Activated T-cell treated with anti-CD3 and anti-CD28 coated beads, Interleukin-2, amount 50 U/mL, for 24 hours (primary cell): ENCODE results near the gene RGS3.
A peak's percentile ranks its signal among the peaks of the same experiment; 100 is the strongest.

Source experiments
- DNase-seq: peaks from one replicate; pipeline ENCODE4 v3.0.0-alpha.2; 2020
- H3K27ac Mint-ChIP-seq: 2 replicates; pipeline ENCODE4 v1.8.0; 2020; ENCODE audit warnings: mild to moderate bottlenecking, mixed read lengths
- H3K27me3 Mint-ChIP-seq: 2 replicates; pipeline ENCODE4 v1.8.0; 2020; ENCODE audit warnings: mixed read lengths
- H3K36me3 Mint-ChIP-seq: 2 replicates; pipeline ENCODE4 v1.8.0; 2020; ENCODE audit warnings: low read depth, mixed read lengths
- H3K4me1 Mint-ChIP-seq: 2 replicates; pipeline ENCODE4 v1.8.0; 2020; ENCODE audit warnings: low read depth, mixed read lengths
- H3K4me3 Mint-ChIP-seq: 2 replicates; pipeline ENCODE4 v1.8.0; 2020; ENCODE audit warnings: mild to moderate bottlenecking, moderate library complexity, mixed read lengths
- H3K9me3 Mint-ChIP-seq: 2 replicates; pipeline ENCODE4 v1.8.0; 2020; ENCODE audit warnings: mixed read lengths

Gene RGS3

DNA sequence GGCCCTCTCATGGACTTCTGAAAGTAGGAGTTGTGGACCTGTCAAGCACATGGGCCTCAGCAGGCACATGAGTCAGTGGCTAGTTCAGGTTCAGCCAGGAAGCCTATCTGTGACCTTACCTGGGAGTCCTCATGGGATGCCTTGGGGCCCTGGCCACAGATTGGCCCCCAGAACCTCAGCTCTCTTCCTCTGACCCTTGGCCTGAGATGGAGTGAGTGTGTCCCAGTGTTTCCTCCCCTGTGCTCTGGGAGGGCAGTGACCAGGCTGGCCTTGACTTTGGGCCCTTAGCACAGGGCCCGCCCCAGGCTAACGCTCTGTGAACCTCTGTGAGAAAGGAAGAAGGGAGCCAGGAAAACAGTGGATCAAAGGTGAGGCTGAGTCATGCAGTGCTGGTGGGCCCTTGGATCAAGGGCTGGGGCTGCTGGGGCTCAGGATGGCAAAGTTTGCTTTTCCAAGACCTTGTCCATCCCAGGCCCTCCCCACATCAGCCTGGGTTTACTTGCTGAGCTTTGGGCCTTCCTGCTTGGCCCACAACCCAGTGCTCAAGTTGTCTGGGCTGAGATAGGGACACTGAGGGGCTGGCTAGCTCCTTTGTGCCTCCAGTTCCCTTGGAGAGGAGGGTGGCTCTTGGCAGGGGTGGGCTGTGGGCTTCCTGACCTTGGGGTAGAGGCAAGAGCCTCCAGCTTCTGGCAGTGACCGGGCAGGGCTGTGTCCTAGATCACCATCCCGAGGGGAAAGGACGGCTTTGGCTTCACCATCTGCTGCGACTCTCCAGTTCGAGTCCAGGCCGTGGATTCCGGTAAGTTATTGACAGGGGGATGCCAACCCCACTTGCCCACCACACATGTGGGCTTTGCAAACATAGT, 41.4 kb downstream of the RGS3 start:
- H3K36me3 Mint-ChIP-seq, result no peaks in the 10 kb centered on the region
- no peak overlapping the region for H3K4me3 Mint-ChIP-seq
- H3K27ac Mint-ChIP-seq, result no peak overlapping the region
- DNase-seq, result no peak
- H3K27me3 Mint-ChIP-seq, result no peaks in the 10 kb centered on the region
- peaks cover 7% of the 10 kb centered on the region for H3K4me1 Mint-ChIP-seq
- no peaks in the 10 kb centered on the region for H3K9me3 Mint-ChIP-seq

GRCh38 chr9:113506090-113506589, 42.6 kb downstream of the RGS3 start:
- Mint-ChIP-seq H3K4me1 (peaks cover 8% of the 10 kb centered on the region), H3K36me3 (no peaks in the 10 kb centered on the region), H3K4me3 (no peak overlapping the region), H3K27ac (no peak overlapping the region), H3K9me3 (no peaks in the 10 kb centered on the region), H3K27me3 (no peaks in the 10 kb centered on the region)
- no peak for DNase-seq

DNA sequence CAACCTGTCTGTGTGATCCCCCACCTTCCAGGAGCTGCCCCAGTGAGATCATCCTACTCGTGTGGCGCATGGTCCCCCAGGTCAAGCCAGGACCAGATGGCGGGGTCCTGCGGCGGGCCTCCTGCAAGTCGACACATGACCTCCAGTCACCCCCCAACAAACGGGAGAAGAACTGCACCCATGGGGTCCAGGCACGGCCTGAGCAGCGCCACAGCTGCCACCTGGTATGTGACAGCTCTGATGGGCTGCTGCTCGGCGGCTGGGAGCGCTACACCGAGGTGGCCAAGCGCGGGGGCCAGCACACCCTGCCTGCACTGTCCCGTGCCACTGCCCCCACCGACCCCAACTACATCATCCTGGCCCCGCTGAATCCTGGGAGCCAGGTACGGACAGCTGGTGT, 43.7 kb downstream of the RGS3 start:
- no peak overlapping the region for H3K4me3 Mint-ChIP-seq
- H3K9me3 Mint-ChIP-seq, result no peaks in the 10 kb centered on the region
- no peaks in the 10 kb centered on the region for H3K36me3 Mint-ChIP-seq
- H3K27me3 Mint-ChIP-seq, result no peaks in the 10 kb centered on the region
- H3K4me1 Mint-ChIP-seq, result peaks cover 20% of the 10 kb centered on the region
- DNase-seq, result no peak
- H3K27ac Mint-ChIP-seq, result no peak overlapping the region

DNA sequence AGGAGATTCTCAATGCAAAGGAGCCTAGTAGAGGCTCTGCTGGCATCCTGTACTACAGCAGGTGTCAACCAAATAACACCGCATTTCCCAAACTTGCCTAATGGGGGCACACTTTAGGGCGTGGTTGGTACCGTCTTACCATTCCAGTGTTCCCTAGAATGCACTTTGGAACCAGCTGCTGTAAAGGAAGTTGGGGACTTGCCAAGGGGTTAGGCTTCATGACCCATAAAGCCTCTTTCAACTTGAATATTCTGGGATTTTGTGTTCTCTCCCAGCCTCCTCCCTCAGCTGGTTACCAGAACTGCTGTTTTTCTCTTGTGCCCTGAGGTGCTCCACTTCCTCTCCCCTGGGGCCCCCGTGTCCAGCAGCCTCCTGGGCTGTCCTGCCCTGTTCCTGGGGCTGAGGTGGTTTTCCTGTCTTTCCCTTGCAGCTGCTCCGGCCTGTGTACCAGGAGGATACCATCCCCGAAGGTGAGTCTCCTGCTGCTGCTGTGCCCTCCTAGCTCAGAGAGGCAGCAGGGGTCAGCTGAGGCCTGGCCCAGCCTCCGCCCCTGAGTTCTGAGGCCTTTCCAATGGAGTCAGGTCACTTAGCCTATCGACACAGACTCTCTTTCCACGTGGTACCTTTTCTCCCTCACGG, 44.7 kb downstream of the RGS3 start:
- DNase-seq, result no peak
- Mint-ChIP-seq H3K27ac (no peak overlapping the region), H3K4me3 (no peak overlapping the region), H3K36me3 (no peaks in the 10 kb centered on the region), H3K4me1 (peaks cover 29% of the 10 kb centered on the region), H3K9me3 (no peaks in the 10 kb centered on the region), H3K27me3 (no peaks in the 10 kb centered on the region)

DNA sequence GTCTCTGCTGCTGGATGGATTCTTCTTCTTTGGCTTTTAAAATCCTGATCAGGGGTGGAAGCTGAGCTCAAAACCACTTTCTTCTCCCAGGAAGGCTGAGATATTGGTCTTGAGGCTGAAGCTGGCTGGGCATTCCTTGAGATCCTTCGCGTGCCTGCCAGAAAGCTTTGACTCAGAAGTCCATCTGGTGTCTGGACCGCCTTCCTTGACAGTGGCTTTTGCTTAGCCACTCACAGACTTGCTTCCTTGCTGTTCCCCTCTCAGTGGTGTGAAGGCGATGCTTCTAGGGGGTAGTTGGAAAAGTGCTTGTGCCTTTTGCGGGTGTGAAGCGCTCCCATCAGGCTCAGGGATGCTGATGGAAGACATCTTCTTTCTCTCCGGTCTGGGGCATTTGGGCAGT, 45.9 kb downstream of the RGS3 start:
- no peak for DNase-seq
- H3K4me1 Mint-ChIP-seq, result peaks cover 42% of the 10 kb centered on the region
- H3K27me3 Mint-ChIP-seq, result no peaks in the 10 kb centered on the region
- H3K9me3 Mint-ChIP-seq, result no peaks in the 10 kb centered on the region
- H3K36me3 Mint-ChIP-seq, result no peaks in the 10 kb centered on the region
- H3K27ac Mint-ChIP-seq, result no peak overlapping the region
- no peak overlapping the region for H3K4me3 Mint-ChIP-seq

DNA sequence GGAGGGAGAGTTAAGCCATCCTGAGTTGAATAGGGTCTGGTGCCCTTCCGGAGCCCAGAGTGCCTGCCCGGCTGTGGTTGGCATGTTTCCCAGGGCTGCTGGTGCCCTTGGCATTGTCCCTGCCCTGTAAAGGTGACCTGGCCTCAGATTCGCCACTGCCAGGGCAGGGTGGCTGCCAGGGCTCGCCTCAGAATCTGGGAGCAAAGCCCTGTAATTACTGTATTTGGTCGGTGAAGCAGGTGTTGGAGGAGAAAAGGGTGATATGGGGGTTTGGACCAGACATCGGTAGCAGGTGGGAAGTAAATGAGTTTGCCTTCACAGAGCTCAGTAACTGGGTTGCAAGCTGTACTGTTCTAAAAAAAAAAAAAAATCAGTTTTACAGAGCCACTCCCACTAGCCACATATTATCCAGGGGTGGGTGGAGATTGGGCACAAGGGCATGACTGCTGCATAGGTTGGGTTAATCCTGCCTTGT, 47.6 kb downstream of the RGS3 start:
- Mint-ChIP-seq H3K9me3 (no peaks in the 10 kb centered on the region), H3K36me3 (no peaks in the 10 kb centered on the region), H3K27me3 (no peaks in the 10 kb centered on the region), H3K4me1 (peaks cover 55% of the 10 kb centered on the region), H3K27ac (peak overlapping the region; percentile 95), H3K4me3 (no peak overlapping the region)
- DNase-seq, result no peak

GRCh38 chr9:113511856-113512761, 48.6 kb downstream of the RGS3 start:
- peaks cover 65% of the 10 kb centered on the region for H3K4me1 Mint-ChIP-seq
- H3K27me3 Mint-ChIP-seq, result no peaks in the 10 kb centered on the region
- H3K4me3 Mint-ChIP-seq, result peak overlapping the region; percentile 68

DNA sequence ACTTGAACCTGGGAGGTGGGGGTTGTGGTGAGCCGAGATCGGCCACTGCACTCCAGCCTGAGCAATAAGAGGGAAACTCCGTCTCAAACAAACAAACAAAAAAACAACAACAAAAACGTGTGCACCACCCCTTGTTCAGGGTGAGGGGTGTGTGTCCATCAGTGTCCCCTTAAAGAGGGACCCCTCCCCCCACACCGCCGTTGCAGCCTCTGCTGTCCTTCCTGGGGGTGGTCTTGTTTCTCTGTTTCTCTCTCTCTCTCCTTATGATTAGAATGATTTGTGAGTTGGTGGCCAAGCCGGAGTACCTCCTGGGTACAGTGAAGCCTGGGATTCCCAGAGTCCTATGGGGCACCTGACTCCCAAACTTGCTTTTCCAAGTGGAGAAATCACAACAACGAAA, 49.6 kb downstream of the RGS3 start:
- peak overlapping the region; percentile 68 for H3K4me3 Mint-ChIP-seq
- no peak for DNase-seq
- H3K36me3 Mint-ChIP-seq, result peaks cover 9% of the 10 kb centered on the region
- H3K27ac Mint-ChIP-seq, result peak overlapping the region; percentile 95
- H3K27me3 Mint-ChIP-seq, result no peaks in the 10 kb centered on the region
- peaks cover 74% of the 10 kb centered on the region for H3K4me1 Mint-ChIP-seq
- H3K9me3 Mint-ChIP-seq, result no peaks in the 10 kb centered on the region

More at GRCh38 chr9:113511856-113512761, 48.6 kb downstream of the RGS3 start:
- peak overlapping the region; percentile 95 for H3K27ac Mint-ChIP-seq
- no peaks in the 10 kb centered on the region for H3K36me3 Mint-ChIP-seq
- no peaks in the 10 kb centered on the region for H3K9me3 Mint-ChIP-seq
- DNase-seq, result peak; percentile 81

DNA sequence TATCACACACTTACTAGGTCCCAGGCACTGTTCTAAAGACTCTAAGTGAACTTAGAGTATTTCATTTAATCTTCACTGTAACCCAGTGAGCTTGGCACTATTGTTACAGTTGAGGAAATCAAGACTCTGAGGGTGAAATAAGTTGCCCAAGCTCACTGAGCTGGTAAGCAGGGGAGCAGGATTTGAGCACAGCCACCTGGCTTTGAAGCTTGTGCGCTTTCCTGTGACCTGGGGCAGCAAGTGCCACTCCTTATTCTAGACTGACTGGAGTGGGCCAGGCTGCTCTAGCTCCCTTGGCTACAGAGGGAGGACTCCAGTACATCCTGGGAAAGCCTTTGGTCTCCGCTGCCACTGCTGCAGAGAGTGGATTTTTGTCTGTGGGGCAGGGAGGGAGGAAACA, 50.0 kb downstream of the RGS3 start:
- peaks cover 76% of the 10 kb centered on the region for H3K4me1 Mint-ChIP-seq
- peaks cover 13% of the 10 kb centered on the region for H3K36me3 Mint-ChIP-seq
- no peak for DNase-seq
- H3K4me3 Mint-ChIP-seq, result peak overlapping the region; percentile 68
- no peaks in the 10 kb centered on the region for H3K9me3 Mint-ChIP-seq
- peak overlapping the region; percentile 95 for H3K27ac Mint-ChIP-seq
- H3K27me3 Mint-ChIP-seq, result no peaks in the 10 kb centered on the region

DNA sequence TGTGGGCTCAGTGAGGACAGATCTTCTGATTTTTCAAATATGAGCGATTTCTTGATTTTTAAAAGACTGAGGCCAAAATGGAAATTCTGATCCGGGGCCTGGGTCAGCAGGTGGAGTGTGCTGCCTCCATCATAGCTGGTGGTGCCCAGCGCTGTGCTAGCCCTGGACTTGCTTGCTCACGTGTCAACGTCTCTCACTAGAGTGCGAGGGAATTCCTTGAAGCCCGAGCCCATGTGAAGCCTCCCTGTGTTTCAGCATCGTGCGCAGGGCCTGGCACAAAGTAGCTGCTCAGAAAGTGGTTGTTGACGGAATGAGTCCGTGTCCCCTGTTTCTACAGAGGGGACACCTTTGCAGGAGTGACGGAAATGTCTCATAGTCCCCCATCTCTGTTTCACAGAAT, 50.5 kb downstream of the RGS3 start:
- H3K27ac Mint-ChIP-seq, result peak overlapping the region; percentile 51
- H3K9me3 Mint-ChIP-seq, result no peaks in the 10 kb centered on the region
- H3K4me3 Mint-ChIP-seq, result no peak overlapping the region
- H3K36me3 Mint-ChIP-seq, result peaks cover 19% of the 10 kb centered on the region
- DNase-seq, result no peak
- H3K27me3 Mint-ChIP-seq, result no peaks in the 10 kb centered on the region
- H3K4me1 Mint-ChIP-seq, result peaks cover 81% of the 10 kb centered on the region

- peak overlapping the region; percentile 10 for H3K27ac Mint-ChIP-seq
- H3K4me3 Mint-ChIP-seq, result no peak overlapping the region
- H3K9me3 Mint-ChIP-seq, result no peaks in the 10 kb centered on the region
- H3K27me3 Mint-ChIP-seq, result no peaks in the 10 kb centered on the region
- peaks cover 88% of the 10 kb centered on the region for H3K4me1 Mint-ChIP-seq
- DNase-seq, result no peak
- peaks cover 26% of the 10 kb centered on the region for H3K36me3 Mint-ChIP-seq
These were observed 51.2 kb downstream of the RGS3 start for GRCh38 chr9:113514748-113515147.

DNA sequence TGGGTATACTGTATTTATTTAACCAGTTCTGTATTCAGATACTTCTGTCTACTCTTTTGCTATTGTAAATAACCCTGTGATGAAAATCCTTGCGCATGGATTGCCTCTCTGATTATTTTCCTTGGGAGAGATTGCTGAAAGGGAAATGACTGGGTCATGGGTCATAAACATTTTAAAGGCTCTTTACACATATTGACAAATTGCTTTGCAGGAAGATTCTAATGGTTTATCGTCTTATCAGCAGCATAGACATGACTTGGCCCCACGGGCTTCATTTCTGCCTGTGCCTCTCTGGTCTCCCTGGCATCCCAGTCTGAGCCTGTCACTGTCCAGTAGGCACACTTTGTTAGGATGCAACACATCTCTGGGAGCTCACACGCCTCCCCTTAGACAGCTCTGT, 52.3 kb downstream of the RGS3 start:
- Mint-ChIP-seq H3K27ac (no peak overlapping the region), H3K4me1 (peaks cover 95% of the 10 kb centered on the region), H3K36me3 (peaks cover 32% of the 10 kb centered on the region)

DNA sequence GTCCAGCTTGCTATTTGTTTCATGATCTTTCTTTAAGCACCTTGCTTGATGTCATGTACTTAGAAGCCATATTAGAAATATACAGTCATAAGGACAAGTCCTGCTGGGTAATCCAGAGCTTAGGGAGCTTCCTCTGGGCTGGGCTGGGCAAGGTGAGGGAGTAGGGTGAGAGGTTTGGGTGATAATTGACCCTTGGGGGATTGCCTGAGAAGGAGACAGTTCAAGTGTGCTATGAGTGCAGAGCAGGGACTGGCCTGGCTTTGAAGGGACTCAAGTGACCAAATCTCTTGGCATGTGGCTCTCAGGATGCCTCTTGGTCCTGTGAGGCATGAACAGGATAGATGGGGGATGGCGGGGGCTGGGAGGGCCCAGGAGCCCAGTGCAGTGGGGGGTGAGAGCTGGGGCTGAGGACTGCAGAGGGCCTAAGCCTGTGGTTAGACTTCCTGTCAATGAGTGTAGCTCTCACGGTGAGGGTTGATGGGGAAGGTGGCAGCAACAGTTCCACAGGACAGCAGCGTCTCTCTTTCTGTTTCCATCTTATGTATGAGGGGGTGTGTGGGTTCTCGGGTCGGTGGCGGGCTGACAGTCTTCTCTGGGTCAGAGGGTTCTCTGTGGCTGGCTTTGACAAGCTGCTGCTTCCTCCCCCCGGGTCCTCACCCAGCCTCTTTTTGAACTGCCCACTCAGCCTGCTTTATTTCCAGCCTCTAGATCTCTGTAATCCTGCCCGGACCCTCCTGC, 53.5 kb downstream of the RGS3 start:
- peaks cover 93% of the 10 kb centered on the region for H3K4me1 Mint-ChIP-seq
- H3K36me3 Mint-ChIP-seq, result peaks cover 40% of the 10 kb centered on the region
- no peaks in the 10 kb centered on the region for H3K27me3 Mint-ChIP-seq
- peak overlapping the region; percentile 93 for H3K4me3 Mint-ChIP-seq
- peak overlapping the region; percentile 91 for H3K27ac Mint-ChIP-seq
- no peaks in the 10 kb centered on the region for H3K9me3 Mint-ChIP-seq
- DNase-seq, result peak; percentile 78

More for the DNA sequence above, 52.3 kb downstream of the RGS3 start:
- Mint-ChIP-seq H3K9me3 (no peaks in the 10 kb centered on the region), H3K27me3 (no peaks in the 10 kb centered on the region), H3K4me3 (no peak overlapping the region)
- DNase-seq, result no peak
